H1 (cell line): Measurements from ENCODE around the gene MRPS27. TPM values are rescaled to one million over a fixed set of nuclear protein-coding genes. Genes with fewer than 3 reads are reported as not detected.

Source experiments
- CTCF ChIA-PET: fragments of 300-600 bp; sonication (Branson Sonifier 250); formaldehyde crosslinking; loops from one replicate; lab custom pipeline; 2021; ENCODE audit not compliant: partially characterized antibody; lab: Charles Lee
- POLR2A ChIA-PET: fragments of 300-600 bp; sonication (Branson Sonifier 250); formaldehyde crosslinking; loops from one replicate; lab custom pipeline; 2021; ENCODE audit warnings: inconsistent platforms; ENCODE audit not compliant: partially characterized antibody; lab: Charles Lee
- DNase-seq, 2 experiments: peaks; one replicate each; pipeline versions ENCODE4 v3.0.0 to v3.0.0-alpha.2; 2010 to 2022; ENCODE audit warnings: low spot score in 2 of 2, low read depth in 1 of 2, mixed read lengths in 1 of 2
- FAIRE-seq: peaks from 2 replicates; lab custom pipeline; 2011; peaks lifted over from hg19 to GRCh38; lab: Jason Lieb, UNC
- H2AFZ ChIP-seq: 2 replicates; pipeline ENCODE4 v1.8.1; 2012; ENCODE audit warnings: low read length, inconsistent platforms
- H2AK5ac ChIP-seq: 2 replicates; pipeline ENCODE4 v1.6.1; 2013; ENCODE audit warnings: low read depth, low read length
- H2BK120ac ChIP-seq: replicated peaks from 2 replicates; pipeline ENCODE3; 2013; ENCODE audit warnings: low read depth, low read length, inconsistent platforms
- H2BK12ac ChIP-seq: 2 replicates; pipeline ENCODE4 v1.6.1; 2013; ENCODE audit warnings: low read depth, low read length
- H2BK15ac ChIP-seq: 2 replicates; pipeline ENCODE4 v1.6.1; 2013; ENCODE audit warnings: low read length
- H2BK20ac ChIP-seq: 2 replicates; pipeline ENCODE4 v1.6.1; 2013; ENCODE audit warnings: low read length
- H2BK5ac ChIP-seq: 2 replicates; pipeline ENCODE4 v1.6.1; 2013; ENCODE audit warnings: low read depth, low read length
- H3K14ac ChIP-seq: 2 replicates; pipeline ENCODE4 v1.6.1; 2013; ENCODE audit warnings: inconsistent platforms; ENCODE audit not compliant: insufficient read length
- H3K18ac ChIP-seq: 2 replicates; pipeline ENCODE4 v1.6.1; 2013; ENCODE audit warnings: low read length; ENCODE audit errors: extremely low read depth
- H3K23ac ChIP-seq: 2 replicates; pipeline ENCODE4 v1.6.1; 2013; ENCODE audit warnings: inconsistent platforms; ENCODE audit not compliant: insufficient read length
- H3K23me2 ChIP-seq: 2 replicates; pipeline ENCODE4 v1.6.1; 2013; ENCODE audit warnings: low read depth, low read length
- H3K27ac ChIP-seq: 2 replicates; pipeline ENCODE4 v1.6.1; 2011; ENCODE audit warnings: low read depth, low read length, inconsistent platforms
- H3K27me3 ChIP-seq, 4 experiments: replicated peaks in 1 of 4; 1 replicate in 1 of 4; 2 replicates in 3 of 4; pipeline versions ENCODE4 v1.6.1 to v1.8.1; 2011 to 2013; ENCODE audit warnings: low read length in 3 of 4, mild to moderate bottlenecking in 3 of 4, inconsistent platforms in 2 of 4, mixed read lengths in 2 of 4, moderate library complexity in 1 of 4; ENCODE audit not compliant: control insufficient read depth in 3 of 4, insufficient read depth in 3 of 4; ENCODE audit errors: extremely low read depth in 1 of 4
- H3K36me3 ChIP-seq, 4 experiments: 2 replicates each; pipeline versions ENCODE4 v1.6.1 to v1.8.1; 2011 to 2013; ENCODE audit warnings: mild to moderate bottlenecking in 4 of 4, low read length in 3 of 4, moderate library complexity in 2 of 4, control low read depth in 1 of 4, inconsistent platforms in 1 of 4; ENCODE audit not compliant: insufficient read depth in 4 of 4, control insufficient read depth in 2 of 4
- H3K4ac ChIP-seq: replicated peaks from 2 replicates; pipeline ENCODE3; 2013; ENCODE audit warnings: low read length, low read depth, mixed read lengths, inconsistent platforms; ENCODE audit not compliant: insufficient read length
- H3K4me1 ChIP-seq, 4 experiments: replicated peaks in 1 of 4; 1 replicate in 1 of 4; 2 replicates in 3 of 4; pipeline versions ENCODE4 v1.6.1 to v1.8.1; 2011 to 2013; ENCODE audit warnings: low read length in 3 of 4, inconsistent platforms in 2 of 4, mixed read lengths in 1 of 4; ENCODE audit not compliant: insufficient read depth in 4 of 4, control insufficient read depth in 3 of 4
- H3K4me2 ChIP-seq, 2 experiments: 2 replicates each; pipeline versions ENCODE4 v1.6.1 to v1.8.1; 2011 to 2013; ENCODE audit warnings: low read depth in 2 of 2, low read length in 2 of 2, control low read depth in 1 of 2, inconsistent platforms in 1 of 2, mild to moderate bottlenecking in 1 of 2; ENCODE audit not compliant: insufficient read depth in 1 of 2
- H3K4me3 ChIP-seq, 4 experiments: fragments of 200-600, 300-600 bp in 1 of 4; sonication (generic), shearing (Covaris generic), sonication (Bioruptor Twin) in 1 of 4; 2 replicates each; pipeline versions ENCODE4 v1.5.1 to v1.8.1; 2011 to 2016; ENCODE audit warnings: low read length in 4 of 4, low read depth in 3 of 4, control low read depth in 2 of 4, inconsistent platforms in 2 of 4, mild to moderate bottlenecking in 2 of 4, mixed read lengths in 1 of 4, moderate library complexity in 1 of 4; ENCODE audit not compliant: insufficient read depth in 2 of 4; ENCODE audit errors: extremely low read depth in 1 of 4
- H3K56ac ChIP-seq: replicated peaks from 2 replicates; pipeline ENCODE3; 2013; ENCODE audit warnings: low read depth, mild to moderate bottlenecking, mixed read lengths, low read length, inconsistent platforms; ENCODE audit not compliant: insufficient read length
- H3K79me1 ChIP-seq: 2 replicates; pipeline ENCODE4 v1.6.1; 2013; ENCODE audit warnings: low read depth, low read length, control low read depth
- H3K79me2 ChIP-seq, 2 experiments: 2 replicates each; pipeline versions ENCODE4 v1.6.1 to v1.8.1; 2012 to 2013; ENCODE audit warnings: low read length in 2 of 2, mild to moderate bottlenecking in 2 of 2, inconsistent platforms in 1 of 2; ENCODE audit not compliant: insufficient read depth in 2 of 2, control insufficient read depth in 1 of 2
- H3K9ac ChIP-seq, 4 experiments: replicated peaks in 1 of 4; 1 replicate in 1 of 4; 2 replicates in 3 of 4; pipeline versions ENCODE4 v1.6.1 to v1.8.1; 2011 to 2013; ENCODE audit warnings: low read depth in 3 of 4, low read length in 3 of 4, control low read depth in 2 of 4, mild to moderate bottlenecking in 2 of 4, moderate library complexity in 2 of 4, inconsistent platforms in 1 of 4; ENCODE audit errors: extremely low read depth in 1 of 4
- H3K9me3 ChIP-seq, 2 experiments: 2 replicates each; pipeline versions ENCODE4 v1.6.1 to v1.8.1; 2012 to 2013; ENCODE audit warnings: mild to moderate bottlenecking in 2 of 2, moderate library complexity in 2 of 2, control low read depth in 1 of 2, inconsistent platforms in 1 of 2, low read depth in 1 of 2, low read length in 1 of 2, mixed read lengths in 1 of 2; ENCODE audit not compliant: insufficient read depth in 2 of 2
- H4K20me1 ChIP-seq, 2 experiments: replicated peaks in 1 of 2; 2 replicates each; pipeline versions ENCODE3 to v1.8.1; 2011 to 2013; ENCODE audit warnings: inconsistent platforms in 2 of 2, low read length in 2 of 2, mild to moderate bottlenecking in 1 of 2; ENCODE audit not compliant: insufficient read depth in 2 of 2, control insufficient read depth in 1 of 2
- H4K5ac ChIP-seq: 2 replicates; pipeline ENCODE4 v1.6.1; 2013; ENCODE audit warnings: low read length, low read depth, mixed read lengths, inconsistent platforms; ENCODE audit not compliant: insufficient read length
- H4K8ac ChIP-seq: 2 replicates; pipeline ENCODE4 v1.8.0; 2013; ENCODE audit warnings: mild to moderate bottlenecking, moderate library complexity, low read length, inconsistent platforms; ENCODE audit not compliant: insufficient read depth; ENCODE audit errors: extremely low read depth
- H4K91ac ChIP-seq: replicated peaks from 2 replicates; pipeline ENCODE3; 2013; ENCODE audit warnings: low read length, mixed read lengths, inconsistent platforms; ENCODE audit not compliant: insufficient read length
- BACH1 ChIP-seq: IDR thresholded peaks from 2 replicates; pipeline ENCODE4 v1.6.1; 2012; ENCODE audit warnings: low read length, improper control_type of control experiment
- FOSL1 ChIP-seq: IDR thresholded peaks from 2 replicates; pipeline ENCODE4 v1.6.1; 2011; ENCODE audit warnings: mild to moderate bottlenecking, low read depth, low read length, moderate library complexity; ENCODE audit not compliant: insufficient read depth
- JUN ChIP-seq: IDR thresholded peaks from 2 replicates; pipeline ENCODE4 v1.6.1; 2011; ENCODE audit warnings: low read depth, mild to moderate bottlenecking, improper control_type of control experiment, low read length
- RBBP5 ChIP-seq: IDR thresholded peaks from 2 replicates; pipeline ENCODE4 v1.7.1; 2012; ENCODE audit warnings: low read depth, mild to moderate bottlenecking, inconsistent platforms, low read length, moderate library complexity, borderline replicate concordance
- SP4 ChIP-seq: IDR thresholded peaks from 2 replicates; pipeline ENCODE4 v1.6.1; 2012; ENCODE audit warnings: low read length, inconsistent platforms
- WGBS, 2 experiments: shearing (Covaris generic) in 1 of 2; methylation state at CpG; one replicate each; pipeline versions ENCODE4 v1.1.6 to v1.1.7; 2013 to 2015; ENCODE audit warnings: low lambda C conversion rate in 2 of 2, mixed read lengths in 2 of 2, inconsistent platforms in 1 of 2, low coverage in 1 of 2, missing lambda C conversion rate in 1 of 2; ENCODE audit not compliant: insufficient replicate concordance in 2 of 2, insufficient coverage in 1 of 2, insufficient read length in 1 of 2; ENCODE audit errors: extremely low coverage in 1 of 2, missing lambda C conversion rate in 1 of 2; 5-methylcytosine and 5-hydroxymethylcytosine counted together
- polyA plus RNA-seq, 7 experiments: library from polyadenylated mRNA; depleted of rRNA in 3 of 7; stranded (reverse) in 5 of 7; unstranded in 2 of 7; fragments of >200 nt in 5 of 7; fragments of 200-250 nt in 2 of 7; gene quantifications; 1 replicate in 5 of 7; 2 replicates in 1 of 7; 4 replicates in 1 of 7; pipeline versions ENCODE4 v1.2.1 to v1.2.3, GENCODE V29; 2011 to 2013; ENCODE audit warnings: missing spikeins in 2 of 7, mixed read lengths in 2 of 7
- total RNA-seq: library from RNA; stranded (reverse); fragmentation: NEBNext Ultra II Directional; extraction: Animal tissue kit (Norgen Biotek cat#: 25700); gene quantifications from 2 replicates; pipeline ENCODE4 v1.2.1, GENCODE V29; 2021

The MRPS27 gene
- total and polyA plus RNA-seq, 2 of the 8 experiments (the other 6 are each of a cell fraction or from before 2014, with no cell fraction given), result 93.2 to 102 TPM

DNA sequence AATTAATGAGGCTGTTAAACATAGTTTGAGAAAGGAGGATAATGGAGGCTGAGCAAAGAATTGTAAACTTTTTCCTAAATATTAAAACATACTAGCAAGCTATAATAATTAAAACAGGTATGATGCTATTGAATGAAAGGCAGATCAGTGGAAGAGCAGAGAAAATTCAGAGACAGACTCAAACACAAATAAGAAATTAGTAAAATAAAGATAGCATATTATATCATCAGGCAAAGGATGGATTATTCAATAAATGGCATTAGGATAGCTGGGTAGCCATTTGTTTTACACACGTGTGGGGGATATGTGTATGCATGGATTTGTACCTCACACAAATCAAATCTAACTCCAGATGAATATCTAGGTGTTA is 50.6 kb downstream of the MRPS27 start:
- H3K14ac ChIP-seq, result no peak overlapping the region
- no peak overlapping the region for H3K18ac ChIP-seq
- no peak overlapping the region for H4K5ac ChIP-seq
- no peaks in the 10 kb centered on the region for H3K23me2 ChIP-seq
- H3K9ac ChIP-seq, result no peak overlapping the region
- no peak overlapping the region for H3K23ac ChIP-seq
- no peak overlapping the region for H2BK12ac ChIP-seq
- no peak overlapping the region for H3K4ac ChIP-seq
- no peak overlapping the region for H2BK120ac ChIP-seq
- H3K79me1 ChIP-seq, result peaks cover 4% of the 10 kb centered on the region
- peaks cover 0 to 11% of the 10 kb centered on the region in 2 experiments; a peak in 1 of 4 replicates for H3K79me2 ChIP-seq
- no peaks in the 10 kb centered on the region for H3K27me3 ChIP-seq
- H3K4me2 ChIP-seq, result no peak overlapping the region
- no peak for DNase-seq
- H2AFZ ChIP-seq, result no peak overlapping the region
- no peak overlapping the region for H3K56ac ChIP-seq
- TF ChIP-seq BACH1 (no peak), RBBP5 (no peak), FOSL1 (no peak), SP4 (no peak), JUN (no peak)
- no peak overlapping the region for H3K4me3 ChIP-seq
- 86% methylated on average over 1 of the region's 1 CpG; no CpG with 5 or more reads in 1 of the 2 experiments for WGBS, 2 experiments
- H2BK20ac ChIP-seq, result no peak overlapping the region
- H4K91ac ChIP-seq, result no peak overlapping the region
- CTCF ChIA-PET, result interaction anchor here (0.7 to 2.1 kb wide), 17 partner anchors 10 to 522 kb away, joined by 3 to 7 read pairs (median 4); no protein-coding TSS in a partner anchor
- H2BK15ac ChIP-seq, result no peak overlapping the region
- no peak overlapping the region for H2AK5ac ChIP-seq
- no peak overlapping the region for H2BK5ac ChIP-seq
- POLR2A ChIA-PET, result no interaction called here
- H3K36me3 ChIP-seq, result peaks cover 0 to 3% (median 0%) of the 10 kb centered on the region in 4 experiments; a peak in 1 of 8 replicates
- no peak overlapping the region for H3K27ac ChIP-seq
- no peak for FAIRE-seq
- no peaks in the 10 kb centered on the region for H4K20me1 ChIP-seq
- no peak overlapping the region for H4K8ac ChIP-seq
- H3K4me1 ChIP-seq, result peaks cover 0 to 2% (median 0%) of the 10 kb centered on the region in 4 experiments; a peak in 1 of 7 replicates
- H3K9me3 ChIP-seq, result no peaks in the 10 kb centered on the region
